ENCODE data around the gene PACS2. TPM values are rescaled to one million over a fixed set of nuclear protein-coding genes. Genes with fewer than 3 reads are reported as not detected.

PACS2 gene
- total and polyA plus RNA-seq, 4 donors = 5.1 to 21.9 (median 9.8) TPM

GRCh38 chr14:105430042-105430441, 115.5 kb downstream of the PACS2 start:
- 94% methylated on average over 6 of the region's 6 CpGs for WGBS
- no peak for DNase-seq (ENCODE audit: low spot score)
- TF ChIP-seq FOXA2 (IDR thresholded peaks at IDR 0.05) = no peak
- no peak for TF ChIP-seq NR2F2 (IDR thresholded peaks at IDR 0.05)
- no peak for TF ChIP-seq SP1 (IDR thresholded peaks at IDR 0.05)
- TF ChIP-seq, protein P1, sequence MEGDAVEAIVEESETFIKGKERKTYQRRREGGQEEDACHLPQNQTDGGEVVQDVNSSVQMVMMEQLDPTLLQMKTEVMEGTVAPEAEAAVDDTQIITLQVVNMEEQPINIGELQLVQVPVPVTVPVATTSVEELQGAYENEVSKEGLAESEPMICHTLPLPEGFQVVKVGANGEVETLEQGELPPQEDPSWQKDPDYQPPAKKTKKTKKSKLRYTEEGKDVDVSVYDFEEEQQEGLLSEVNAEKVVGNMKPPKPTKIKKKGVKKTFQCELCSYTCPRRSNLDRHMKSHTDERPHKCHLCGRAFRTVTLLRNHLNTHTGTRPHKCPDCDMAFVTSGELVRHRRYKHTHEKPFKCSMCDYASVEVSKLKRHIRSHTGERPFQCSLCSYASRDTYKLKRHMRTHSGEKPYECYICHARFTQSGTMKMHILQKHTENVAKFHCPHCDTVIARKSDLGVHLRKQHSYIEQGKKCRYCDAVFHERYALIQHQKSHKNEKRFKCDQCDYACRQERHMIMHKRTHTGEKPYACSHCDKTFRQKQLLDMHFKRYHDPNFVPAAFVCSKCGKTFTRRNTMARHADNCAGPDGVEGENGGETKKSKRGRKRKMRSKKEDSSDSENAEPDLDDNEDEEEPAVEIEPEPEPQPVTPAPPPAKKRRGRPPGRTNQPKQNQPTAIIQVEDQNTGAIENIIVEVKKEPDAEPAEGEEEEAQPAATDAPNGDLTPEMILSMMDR (IDR thresholded peaks at IDR 0.05; ENCODE audit: low read depth, low read length, missing input control) = no peak
- TF ChIP-seq JUND (IDR thresholded peaks at IDR 0.05) = no peak
- TF ChIP-seq, protein P2, sequence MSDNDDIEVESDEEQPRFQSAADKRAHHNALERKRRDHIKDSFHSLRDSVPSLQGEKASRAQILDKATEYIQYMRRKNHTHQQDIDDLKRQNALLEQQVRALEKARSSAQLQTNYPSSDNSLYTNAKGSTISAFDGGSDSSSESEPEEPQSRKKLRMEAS (IDR thresholded peaks at IDR 0.05) = no peak
- no peak for TF ChIP-seq REST (IDR thresholded peaks at IDR 0.05)
- no peak for TF ChIP-seq ATF3 (IDR thresholded peaks at IDR 0.05)
- TF ChIP-seq HNF4A (conservative IDR thresholded peaks at IDR 0.05) = no peak
- TF ChIP-seq RAD21 (IDR thresholded peaks at IDR 0.05) = no peak
- TF ChIP-seq, protein P3, sequence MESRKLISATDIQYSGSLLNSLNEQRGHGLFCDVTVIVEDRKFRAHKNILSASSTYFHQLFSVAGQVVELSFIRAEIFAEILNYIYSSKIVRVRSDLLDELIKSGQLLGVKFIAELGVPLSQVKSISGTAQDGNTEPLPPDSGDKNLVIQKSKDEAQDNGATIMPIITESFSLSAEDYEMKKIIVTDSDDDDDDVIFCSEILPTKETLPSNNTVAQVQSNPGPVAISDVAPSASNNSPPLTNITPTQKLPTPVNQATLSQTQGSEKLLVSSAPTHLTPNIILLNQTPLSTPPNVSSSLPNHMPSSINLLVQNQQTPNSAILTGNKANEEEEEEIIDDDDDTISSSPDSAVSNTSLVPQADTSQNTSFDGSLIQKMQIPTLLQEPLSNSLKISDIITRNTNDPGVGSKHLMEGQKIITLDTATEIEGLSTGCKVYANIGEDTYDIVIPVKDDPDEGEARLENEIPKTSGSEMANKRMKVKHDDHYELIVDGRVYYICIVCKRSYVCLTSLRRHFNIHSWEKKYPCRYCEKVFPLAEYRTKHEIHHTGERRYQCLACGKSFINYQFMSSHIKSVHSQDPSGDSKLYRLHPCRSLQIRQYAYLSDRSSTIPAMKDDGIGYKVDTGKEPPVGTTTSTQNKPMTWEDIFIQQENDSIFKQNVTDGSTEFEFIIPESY (IDR thresholded peaks at IDR 0.05) = no peak
- TF ChIP-seq RXRA (IDR thresholded peaks at IDR 0.05) = no peak
- TF ChIP-seq TAF1 (conservative IDR thresholded peaks at IDR 0.05) = no peak
- no peak for TF ChIP-seq EGR1 (IDR thresholded peaks at IDR 0.05; ENCODE audit: low read depth in 2 of 2)
- no peak for TF ChIP-seq GABPA (IDR thresholded peaks at IDR 0.05 in 1 of 2, conservative IDR thresholded peaks at IDR 0.05 in 1 of 2)
- TF ChIP-seq YY1 (IDR thresholded peaks at IDR 0.05) = no peak
- no peak for TF ChIP-seq HNF4G (IDR thresholded peaks at IDR 0.05)
- Histone ChIP-seq H3K27me3 (ENCODE audit: control insufficient read depth in 4 of 4, insufficient read depth in 4 of 4, low read length in 3 of 4) (no peaks in the 10 kb centered on the region), H3K4me3 (ENCODE audit: low read depth in 1 of 3, low read length in 3 of 3) (no peak overlapping the region), H3K27ac (ENCODE audit: low read depth in 1 of 2, low read length in 2 of 2) (peak overlapping the region in 1 of 2 donors; percentile 88), H3K36me3 (ENCODE audit: control insufficient read depth in 4 of 4, insufficient read depth in 3 of 4, low read depth in 1 of 4, low read length in 3 of 4) (peaks cover 0 to 4% (median under 1%) of the 10 kb centered on the region in 4 donors), H3K9me3 (ENCODE audit: control insufficient read depth in 4 of 4, low read length in 3 of 4) (no peaks in the 10 kb centered on the region), H3K4me1 (ENCODE audit: control insufficient read depth in 4 of 4, insufficient read depth in 4 of 4, low read length in 3 of 4) (peaks cover 8 to 26% (median 16%) of the 10 kb centered on the region in 4 donors), H3K9ac (ENCODE audit: low read depth in 1 of 2, low read length in 2 of 2) (no peak overlapping the region)
